Breast epithelium (tissue), 4 donors: ENCODE data around the gene RRAS2. TPM values are rescaled to one million over a fixed set of nuclear protein-coding genes. Genes with fewer than 3 reads are reported as not detected.
"Not testable (repeated sequence)": the region's sequence is repeated elsewhere in the genome, so short reads cannot be mapped to it uniquely, and the experiment has no call there.

Source experiments
- DNase-seq, 2 donors: peaks; one replicate each; pipeline ENCODE4 v3.0.0-alpha.2; 2019; ENCODE audit warnings: low spot score in 2 of 2
- H3K27ac ChIP-seq, 2 donors: fragments of 200-600 bp; sonication (generic) in 1 of 2; one replicate each; pipeline ENCODE4 v1.5.1; 2016 to 2019; ENCODE audit warnings: mild to moderate bottlenecking in 1 of 2
- H3K27me3 ChIP-seq, 2 donors: fragments of 200-600 bp; sonication (generic) in 1 of 2; one replicate each; pipeline versions ENCODE4 v1.5.1 to v1.6.0; 2017 to 2019; ENCODE audit warnings: control low read depth in 1 of 2, mild to moderate bottlenecking in 1 of 2
- H3K36me3 ChIP-seq: fragments of 200-600 bp; one replicate; pipeline ENCODE4 v1.5.1; 2019
- H3K4me1 ChIP-seq, 2 donors: fragments of 200-600 bp; sonication (generic); one replicate each; pipeline ENCODE4 v1.5.1; 2016 to 2019; ENCODE audit warnings: control low read depth in 1 of 2
- H3K4me3 ChIP-seq, 3 donors: fragments of 200-600 bp; sonication (generic); 1 replicate in 2 of 3; 2 replicates in 1 of 3; pipeline ENCODE4 v1.5.1; 2016 to 2019; ENCODE audit warnings: mild to moderate bottlenecking in 3 of 3, moderate library complexity in 2 of 3
- H3K9me3 ChIP-seq, 2 donors: fragments of 200-600 bp; sonication (generic) in 1 of 2; one replicate each; pipeline ENCODE4 v1.5.1; 2016 to 2019; ENCODE audit warnings: control low read depth in 1 of 2
- POLR2A ChIP-seq: fragments of 450-650 bp; IDR thresholded peaks from one replicate; pipeline ENCODE4 v1.6.1; 2016; ENCODE audit warnings: antibody characterized with exemption, mild to moderate bottlenecking, moderate library complexity
- POLR2AphosphoS5 ChIP-seq, 3 donors: sonication (generic); formaldehyde crosslinking; IDR thresholded peaks; one replicate each; pipeline ENCODE4 v1.6.1; 2017; ENCODE audit warnings: antibody characterized with exemption in 3 of 3
- intact Hi-C: fragments of 100-400 bp; cut with DNase I; formaldehyde crosslinking; loops from one replicate; pipeline ENCODE4 v1.15.1; 2023; ENCODE audit warnings: low total_unique reads
- total RNA-seq, 3 donors: library from RNA; depleted of rRNA; stranded (reverse); fragments of >200 nt; gene quantifications; one replicate each; pipeline ENCODE4 v1.1.0, GENCODE V29; 2016
- TF ChIP-seq, protein P1 (sequence below), 3 donors: fragments of 450-650 bp; IDR thresholded peaks; one replicate each; pipeline ENCODE4 v1.5.1; 2016 to 2017; ENCODE audit warnings: antibody characterized with exemption in 3 of 3, mild to moderate bottlenecking in 3 of 3, moderate library complexity in 3 of 3

The RRAS2 gene
- total RNA-seq, 3 donors from 2014 or later = 37.4 to 58.1 (median 46.4) TPM

DNA sequence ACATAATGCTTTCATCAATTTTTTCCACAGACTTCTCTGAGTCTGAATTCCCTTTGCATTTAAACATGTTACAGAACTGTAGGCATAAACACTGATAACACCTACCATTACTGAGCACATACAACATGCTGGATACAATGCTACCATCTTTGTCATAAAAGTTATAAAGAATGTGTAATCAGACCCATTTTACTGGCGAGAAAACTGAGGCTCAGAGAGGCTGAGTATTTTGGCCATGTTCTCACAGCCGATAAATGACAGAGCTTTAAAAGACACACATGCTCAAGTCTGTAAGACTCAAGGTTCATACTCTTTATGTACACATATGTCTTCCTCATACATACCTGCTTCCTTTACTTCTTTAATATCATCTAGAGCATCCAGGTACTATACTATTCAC lies 2.6 kb downstream of the RRAS2 start:
- H3K9me3 ChIP-seq = no peaks in the 10 kb centered on the region
- DNase-seq = no peak
- H3K27me3 ChIP-seq = no peaks in the 10 kb centered on the region
- TF ChIP-seq, protein P1, sequence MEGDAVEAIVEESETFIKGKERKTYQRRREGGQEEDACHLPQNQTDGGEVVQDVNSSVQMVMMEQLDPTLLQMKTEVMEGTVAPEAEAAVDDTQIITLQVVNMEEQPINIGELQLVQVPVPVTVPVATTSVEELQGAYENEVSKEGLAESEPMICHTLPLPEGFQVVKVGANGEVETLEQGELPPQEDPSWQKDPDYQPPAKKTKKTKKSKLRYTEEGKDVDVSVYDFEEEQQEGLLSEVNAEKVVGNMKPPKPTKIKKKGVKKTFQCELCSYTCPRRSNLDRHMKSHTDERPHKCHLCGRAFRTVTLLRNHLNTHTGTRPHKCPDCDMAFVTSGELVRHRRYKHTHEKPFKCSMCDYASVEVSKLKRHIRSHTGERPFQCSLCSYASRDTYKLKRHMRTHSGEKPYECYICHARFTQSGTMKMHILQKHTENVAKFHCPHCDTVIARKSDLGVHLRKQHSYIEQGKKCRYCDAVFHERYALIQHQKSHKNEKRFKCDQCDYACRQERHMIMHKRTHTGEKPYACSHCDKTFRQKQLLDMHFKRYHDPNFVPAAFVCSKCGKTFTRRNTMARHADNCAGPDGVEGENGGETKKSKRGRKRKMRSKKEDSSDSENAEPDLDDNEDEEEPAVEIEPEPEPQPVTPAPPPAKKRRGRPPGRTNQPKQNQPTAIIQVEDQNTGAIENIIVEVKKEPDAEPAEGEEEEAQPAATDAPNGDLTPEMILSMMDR (IDR thresholded peaks at IDR 0.05) = no peak
- no peak for TF ChIP-seq POLR2A
- no peak for TF ChIP-seq POLR2AphosphoS5 (IDR thresholded peaks at IDR 0.05)
- intact Hi-C loops = no loop called here
- no peaks in the 10 kb centered on the region for H3K36me3 ChIP-seq
- no peaks in the 10 kb centered on the region for H3K4me1 ChIP-seq
- H3K4me3 ChIP-seq = no peak overlapping the region
- no peak overlapping the region for H3K27ac ChIP-seq

DNA sequence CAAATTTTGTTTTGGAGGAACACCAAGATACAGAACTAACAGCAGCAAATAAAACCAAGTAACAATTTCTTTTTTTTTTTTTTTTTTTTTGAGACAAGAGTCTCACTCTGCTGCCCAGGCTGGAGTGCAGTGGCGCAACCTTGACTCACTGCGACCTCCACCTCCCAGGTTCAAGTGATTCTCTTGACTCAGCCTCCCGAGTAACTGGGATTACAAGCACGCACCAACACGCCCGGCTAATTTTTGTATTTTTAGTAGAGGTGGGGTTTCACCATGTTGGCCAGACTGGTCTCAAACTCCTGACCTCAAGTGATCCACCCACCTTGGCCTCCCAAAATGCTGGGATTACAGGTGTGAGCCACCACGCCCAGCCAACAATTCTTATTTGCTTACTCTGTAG lies 4.4 kb downstream of the RRAS2 start:
- H3K27ac ChIP-seq, DNase-seq, H3K36me3 ChIP-seq, H3K4me1 ChIP-seq, H3K4me3 ChIP-seq, intact Hi-C loops, H3K9me3 ChIP-seq, H3K27me3 ChIP-seq: not testable (repeated sequence)

DNA sequence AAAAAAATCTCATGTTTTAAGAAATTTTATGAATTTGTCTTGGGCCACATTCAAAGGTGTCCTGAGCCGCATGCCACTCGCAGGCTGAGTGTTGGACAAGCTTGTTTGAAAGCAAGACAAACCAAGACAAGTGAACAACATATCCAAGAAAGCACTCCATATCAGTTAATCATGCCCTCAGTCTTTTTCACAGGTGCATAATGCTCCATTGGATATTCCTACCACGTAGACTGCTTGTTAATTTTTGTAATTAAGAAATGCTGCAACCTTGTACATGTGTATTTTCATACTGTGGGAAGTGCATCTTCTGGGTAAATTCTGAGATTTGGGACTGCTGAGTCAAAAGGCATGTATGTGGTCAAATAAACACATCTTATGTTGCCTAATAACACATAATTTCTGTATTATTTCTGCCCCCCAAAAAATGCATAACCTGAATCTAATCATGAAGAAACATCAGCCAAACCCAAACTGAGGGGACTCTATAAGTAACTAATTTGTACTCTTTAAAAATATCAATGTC lies 8.2 kb downstream of the RRAS2 start:
- H3K27ac ChIP-seq = no peak overlapping the region
- TF ChIP-seq, protein P1 (IDR thresholded peaks at IDR 0.05) = no peak
- TF ChIP-seq POLR2A = no peak
- TF ChIP-seq POLR2AphosphoS5 (IDR thresholded peaks at IDR 0.05) = no peak
- intact Hi-C loops = no loop called here
- H3K9me3 ChIP-seq = no peaks in the 10 kb centered on the region
- DNase-seq = no peak
- no peaks in the 10 kb centered on the region for H3K27me3 ChIP-seq
- no peaks in the 10 kb centered on the region for H3K4me1 ChIP-seq
- H3K36me3 ChIP-seq = no peaks in the 10 kb centered on the region
- no peak overlapping the region for H3K4me3 ChIP-seq

DNA sequence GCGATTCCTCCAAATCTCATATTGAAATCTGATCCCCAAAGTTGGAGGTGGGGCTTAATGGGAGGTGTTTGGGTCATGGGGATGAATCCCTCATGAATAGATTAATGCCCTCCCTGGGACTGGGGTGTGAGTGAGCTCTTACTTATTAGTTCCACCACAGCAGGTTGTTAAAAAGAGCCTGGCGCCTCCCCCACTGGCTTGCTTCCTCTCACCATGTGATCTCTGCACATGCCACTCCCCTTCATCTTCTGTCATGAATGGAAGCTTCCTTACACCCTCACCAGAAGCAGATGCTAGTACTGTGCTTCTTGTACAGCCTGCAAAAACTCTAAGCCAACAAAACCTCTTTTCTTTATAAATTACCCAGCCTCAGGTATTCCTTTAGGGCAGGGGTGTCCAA lies 8.8 kb downstream of the RRAS2 start:
- no peaks in the 10 kb centered on the region for H3K27me3 ChIP-seq
- H3K9me3 ChIP-seq = no peaks in the 10 kb centered on the region
- no peak overlapping the region for H3K4me3 ChIP-seq
- no peak overlapping the region for H3K27ac ChIP-seq
- TF ChIP-seq POLR2A = no peak
- TF ChIP-seq, protein P1 (IDR thresholded peaks at IDR 0.05) = no peak
- no peak for TF ChIP-seq POLR2AphosphoS5 (IDR thresholded peaks at IDR 0.05)
- intact Hi-C loops = no loop called here
- H3K4me1 ChIP-seq = no peaks in the 10 kb centered on the region
- DNase-seq = no peak
- H3K36me3 ChIP-seq = no peaks in the 10 kb centered on the region

DNA sequence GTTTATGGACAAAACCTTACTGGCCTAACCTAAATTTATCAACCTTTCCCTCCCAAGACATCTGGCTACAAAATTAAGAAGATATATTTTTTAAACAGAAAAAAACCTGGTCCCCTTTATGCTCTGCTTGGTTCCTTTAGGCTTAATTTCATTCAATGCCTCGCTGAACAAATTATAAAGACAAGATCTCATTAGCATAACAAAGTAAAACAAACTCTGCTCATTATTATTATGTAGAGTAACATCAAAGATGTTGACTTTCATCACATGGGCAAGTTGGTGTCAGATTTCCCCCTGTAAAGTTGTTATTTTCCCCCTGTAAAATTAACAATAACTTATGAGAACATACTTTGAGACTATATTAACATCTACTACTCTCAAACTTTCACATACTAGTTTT lies 11.0 kb downstream of the RRAS2 start:
- Histone ChIP-seq H3K4me3 (no peak overlapping the region), H3K36me3 (no peaks in the 10 kb centered on the region), H3K9me3 (no peaks in the 10 kb centered on the region), H3K4me1 (no peaks in the 10 kb centered on the region), H3K27me3 (no peaks in the 10 kb centered on the region), H3K27ac (no peak overlapping the region)
- TF ChIP-seq POLR2A (no peak), POLR2AphosphoS5 (IDR thresholded peaks at IDR 0.05) (no peak)
- TF ChIP-seq, protein P1 (IDR thresholded peaks at IDR 0.05) = no peak
- intact Hi-C loops = no loop called here
- no peak for DNase-seq

DNA sequence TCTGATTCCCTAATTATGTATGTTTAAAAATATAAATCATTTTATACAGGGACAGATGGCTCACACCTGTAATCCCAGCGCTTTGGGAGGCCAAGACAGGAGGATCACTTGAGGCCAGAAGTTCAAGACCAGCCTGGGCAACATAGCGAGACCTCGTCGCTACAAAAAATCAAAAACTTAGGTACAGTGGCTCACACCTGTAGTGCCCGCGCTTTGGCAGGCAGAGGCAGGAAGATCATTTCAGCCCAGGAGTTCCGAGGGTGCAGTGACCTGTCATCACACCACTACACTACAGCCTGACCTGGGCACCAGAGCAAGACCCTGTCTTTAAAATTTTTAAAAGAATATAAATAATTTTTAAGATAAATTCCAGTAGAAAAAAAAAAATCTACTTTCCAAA lies 11.5 kb downstream of the RRAS2 start:
- Histone ChIP-seq H3K9me3 (no peaks in the 10 kb centered on the region), H3K36me3 (no peaks in the 10 kb centered on the region), H3K27ac (no peak overlapping the region), H3K4me1 (no peaks in the 10 kb centered on the region), H3K4me3 (no peak overlapping the region), H3K27me3 (no peaks in the 10 kb centered on the region)
- TF ChIP-seq, protein P1 (IDR thresholded peaks at IDR 0.05) = no peak
- no peak for TF ChIP-seq POLR2AphosphoS5 (IDR thresholded peaks at IDR 0.05)
- no peak for TF ChIP-seq POLR2A
- no peak for DNase-seq
- intact Hi-C loops = no loop called here
